K562 (cell line): Measurements from ENCODE around the gene FGGY. TPM values are rescaled to one million over a fixed set of nuclear protein-coding genes. Genes with fewer than 3 reads are reported as not detected.

Experiments
- ATAC-seq: fragments of 200-7000 bp; cut with Tn5 transposase; 3 replicates; pipeline ENCODE4 v1.9.1; 2020; ENCODE audit warnings: moderate library complexity
- BruUV-seq: library from RNA; stranded (reverse); fragments of 400-500 nt; replicated peaks from 2 replicates; lab custom pipeline; 2021; lab: Mats Ljungman, UMichigan
- CTCF ChIA-PET: fragments of 300-600 bp; formaldehyde crosslinking; extraction: SDS; loops from one replicate; lab custom pipeline; 2021; ENCODE audit warnings: low intra/inter-chr PET ratio; lab: Yijun Ruan, JAX
- POLR2A ChIA-PET: fragments of 300-600, 350-650 bp; sonication (Branson Sonifier 250); formaldehyde crosslinking; extraction: SDS; loops from one replicate; lab custom pipeline; 2021; ENCODE audit warnings: antibody characterized with exemption, inconsistent platforms; lab: Yijun Ruan, JAX
- DNase-seq, 4 experiments: peaks; one replicate each; pipeline versions ENCODE4 v3.0.0 to v3.0.0-alpha.2; 2011 to 2018; ENCODE audit warnings: low spot score in 3 of 4, mixed read lengths in 3 of 4; ENCODE audit errors: extremely low read depth in 1 of 4
- FAIRE-seq: peaks from 2 replicates; lab custom pipeline; 2011; peaks lifted over from hg19 to GRCh38; lab: Jason Lieb, UNC
- H2AFZ ChIP-seq: 2 replicates; pipeline ENCODE4 v1.6.0; 2011; ENCODE audit warnings: low read depth, low read length, control low read depth, inconsistent platforms
- H3K27ac ChIP-seq: fragments of 200-600 bp; 3 replicates; pipeline ENCODE4 v1.8.0; 2011; ENCODE audit warnings: low read depth, mild to moderate bottlenecking, control low read depth, inconsistent platforms, low read length, moderate library complexity, mixed read lengths; ENCODE audit errors: extremely low read depth
- H3K27me3 ChIP-seq, 2 experiments: fragments of 300-600 bp in 1 of 2; 2 replicates in 1 of 2; 3 replicates in 1 of 2; pipeline versions ENCODE4 v1.6.0 to v1.8.0; 2011; ENCODE audit warnings: inconsistent platforms in 2 of 2, low read length in 2 of 2, mild to moderate bottlenecking in 1 of 2, mixed read lengths in 1 of 2, moderate library complexity in 1 of 2; ENCODE audit not compliant: control insufficient read depth in 2 of 2, insufficient read depth in 2 of 2
- H3K36me3 ChIP-seq: fragments of 300-600 bp; 3 replicates; pipeline ENCODE4 v1.8.0; 2011; ENCODE audit warnings: mild to moderate bottlenecking, low read length, inconsistent platforms; ENCODE audit not compliant: control insufficient read depth, insufficient read depth
- H3K4me1 ChIP-seq, 2 experiments: fragments of 200-600 bp in 1 of 2; replicated peaks in 1 of 2; 2 replicates in 1 of 2; 3 replicates in 1 of 2; pipeline versions ENCODE4 v1.5.1 to v1.8.0; 2011; ENCODE audit warnings: inconsistent platforms in 2 of 2, low read length in 2 of 2, mild to moderate bottlenecking in 1 of 2, mixed read lengths in 1 of 2, moderate library complexity in 1 of 2; ENCODE audit not compliant: control insufficient read depth in 2 of 2, insufficient read depth in 2 of 2
- H3K4me2 ChIP-seq: 2 replicates; pipeline ENCODE4 v1.6.1; 2011; ENCODE audit warnings: low read length, control low read depth, inconsistent platforms, mixed read lengths; ENCODE audit not compliant: insufficient read depth
- H3K4me3 ChIP-seq: fragments of 200-600 bp; sonication (generic), shearing (Covaris generic); 2 replicates; pipeline ENCODE4 v1.5.1; 2016; ENCODE audit warnings: control low read depth, inconsistent platforms
- H3K79me2 ChIP-seq: fragments of 200-600 bp; 3 replicates; pipeline ENCODE4 v1.8.0; 2011; ENCODE audit warnings: low read length, inconsistent platforms; ENCODE audit not compliant: control insufficient read depth, insufficient read depth
- H3K9ac ChIP-seq, 2 experiments: 2 replicates each; pipeline versions ENCODE4 v1.6.0 to v1.6.1; 2011; ENCODE audit warnings: low read depth in 2 of 2, low read length in 2 of 2, control low read depth in 1 of 2, inconsistent platforms in 1 of 2, mild to moderate bottlenecking in 1 of 2, mixed read lengths in 1 of 2; ENCODE audit not compliant: insufficient read depth in 1 of 2
- H3K9me1 ChIP-seq: one replicate; pipeline ENCODE4 v1.6.0; 2011; ENCODE audit warnings: inconsistent platforms, mild to moderate bottlenecking, low read length, moderate library complexity; ENCODE audit not compliant: control insufficient read depth, insufficient read depth
- H3K9me3 ChIP-seq: replicated peaks from 2 replicates; pipeline ENCODE4 v1.5.1; 2011; ENCODE audit warnings: low read depth, low read length, inconsistent platforms; ENCODE audit not compliant: control insufficient read depth, insufficient read depth
- H4K20me1 ChIP-seq: replicated peaks from 2 replicates; pipeline ENCODE4 v1.6.1; 2011; ENCODE audit warnings: low read length, inconsistent platforms, mixed read lengths; ENCODE audit not compliant: control insufficient read depth, insufficient read depth
- BRD4 ChIP-seq: fragments of 200-600 bp; sonication (generic); IDR thresholded peaks from 2 replicates; pipeline ENCODE4 v1.6.1; 2017; ENCODE audit warnings: inconsistent platforms
- DACH1 ChIP-seq: fragments of 450-650 bp; IDR thresholded peaks from 2 replicates; pipeline ENCODE4 v1.6.1; 2018; ENCODE audit not compliant: partially characterized antibody
- MEIS2 ChIP-seq: fragments of 450-650 bp; IDR thresholded peaks from 2 replicates; pipeline ENCODE4 v1.6.1; 2014; ENCODE audit warnings: mild to moderate bottlenecking; ENCODE audit not compliant: partially characterized antibody
- SREBF1 ChIP-seq: fragments of 150-350 bp; IDR thresholded peaks from 2 replicates; pipeline ENCODE4 v1.6.1; 2014; ENCODE audit warnings: antibody characterized with exemption, low read depth, low read length, borderline replicate concordance
- ZNF668 ChIP-seq: fragments of 250-450 bp; sonication (Bioruptor Pico); IDR thresholded peaks from 2 replicates; pipeline ENCODE4 v1.8.0; 2022; ENCODE audit warnings: mild to moderate bottlenecking, inconsistent platforms
- WGBS: fragments of 100-300 bp; shearing (Covaris generic); methylation state at CpG from one replicate; pipeline ENCODE4 v1.1.6; 2016; ENCODE audit warnings: low coverage, mixed read lengths; ENCODE audit not compliant: insufficient coverage; ENCODE audit errors: missing lambda C conversion rate; 5-methylcytosine and 5-hydroxymethylcytosine counted together
- in situ Hi-C: fragments of 300-500 bp; cut with MboI; formaldehyde crosslinking; loops from 4 replicates; pipeline ENCODE4 v1.15.0; 2018; ENCODE audit warnings: inconsistent platforms, mixed read lengths
- intact Hi-C: fragments of 100-400 bp; cut with micrococcal nuclease; formaldehyde crosslinking; loops from 2 replicates; pipeline ENCODE4 v1.14.2; 2022
- polyA plus RNA-seq, 8 experiments: library from polyadenylated mRNA; depleted of rRNA in 4 of 8; stranded (reverse) in 5 of 8; unstranded in 3 of 8; fragments of >200 nt; fragmentation: Nextera tagmentation in 2 of 8; fragmentation: Illumina TruSeq in 1 of 8; extraction: Ambion mirVana in 2 of 8; extraction: Trizol in 1 of 8; gene quantifications; 2 replicates each; pipeline versions ENCODE4 v1.2.1 to v1.2.3, GENCODE V29; 2011 to 2014; ENCODE audit warnings: inconsistent platforms in 1 of 8, missing spikeins in 1 of 8
- total RNA-seq, 7 experiments: library from RNA; depleted of rRNA in 6 of 7; stranded (reverse); fragments of >200 nt in 6 of 7; fragmentation: Illumina TruSeq in 2 of 7; extraction: Trizol in 2 of 7; gene quantifications; 2 replicates each; pipeline versions ENCODE4 v1.2.1 to v1.2.3, GENCODE V29; 2011 to 2021; ENCODE audit warnings: low replicate concordance in 1 of 7
- TF ChIP-seq, protein P1 (sequence below), 2 experiments: fragments of 450-650 bp; conservative IDR thresholded peaks; 2 replicates each; pipeline ENCODE4 v1.6.1; 2017; ENCODE audit warnings: mild to moderate bottlenecking in 2 of 2, moderate library complexity in 2 of 2
- TF ChIP-seq, protein P2 (sequence below): fragments of 250-450 bp; sonication (Bioruptor Pico); IDR thresholded peaks from 2 replicates; pipeline ENCODE4 v1.8.0; 2022; ENCODE audit warnings: inconsistent platforms, mild to moderate bottlenecking, moderate library complexity, borderline replicate concordance

Gene FGGY
- total and polyA plus RNA-seq, 9 of the 15 experiments (the other 6 are each of a cell fraction or from before 2014, with no cell fraction given): 9.7 to 19.2 (median 12.6) TPM

DNA sequence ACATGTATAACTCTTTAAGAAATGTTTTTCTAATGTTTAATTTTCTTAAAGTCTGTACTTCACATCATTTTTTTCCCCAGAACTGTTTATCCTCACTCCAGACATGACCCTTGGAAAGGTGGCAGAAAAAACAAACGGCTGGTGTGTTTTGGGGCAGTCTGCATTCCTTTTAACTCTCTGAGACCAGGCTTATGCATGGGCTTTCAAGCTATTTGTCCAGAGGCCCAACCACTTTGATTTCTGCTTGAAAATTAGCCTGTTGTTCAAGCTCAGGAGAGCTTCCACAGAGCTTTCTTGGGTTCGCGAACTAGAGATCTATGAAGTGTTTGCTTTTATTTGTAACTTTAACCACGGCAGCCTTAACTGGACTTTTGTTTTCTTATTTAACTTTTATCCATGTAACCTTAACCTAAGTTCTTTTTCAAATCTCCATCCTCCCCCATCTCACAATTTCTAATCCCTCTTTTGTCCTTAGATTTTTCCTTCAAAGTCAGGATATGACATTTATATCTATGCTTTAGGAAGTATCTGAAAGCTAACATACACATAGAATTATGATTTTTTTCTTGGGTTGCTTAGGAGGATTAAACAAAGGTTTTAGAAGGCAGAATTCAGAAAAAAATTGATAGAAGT is 111.8 kb downstream of the FGGY start:
- POLR2A ChIA-PET: interaction anchor here (0.6 kb wide), 1 partner anchor 39 kb away, joined by 4 read pairs; no protein-coding TSS in a partner anchor

More for the DNA sequence above, 111.8 kb downstream of the FGGY start:
- no peaks in the 10 kb centered on the region for H3K9me3 ChIP-seq
- in situ Hi-C loops (no loop called here), intact Hi-C loops (no loop called here)
- H3K4me1 ChIP-seq: no peaks in the 10 kb centered on the region; a peak in 1 of 5 replicates
- H4K20me1 ChIP-seq: no peaks in the 10 kb centered on the region
- TF ChIP-seq SREBF1 (no peak), MEIS2 (no peak), DACH1 (no peak), BRD4 (no peak), ZNF668 (CRISPR knock-in tag) (no peak)
- TF ChIP-seq, protein P1, sequence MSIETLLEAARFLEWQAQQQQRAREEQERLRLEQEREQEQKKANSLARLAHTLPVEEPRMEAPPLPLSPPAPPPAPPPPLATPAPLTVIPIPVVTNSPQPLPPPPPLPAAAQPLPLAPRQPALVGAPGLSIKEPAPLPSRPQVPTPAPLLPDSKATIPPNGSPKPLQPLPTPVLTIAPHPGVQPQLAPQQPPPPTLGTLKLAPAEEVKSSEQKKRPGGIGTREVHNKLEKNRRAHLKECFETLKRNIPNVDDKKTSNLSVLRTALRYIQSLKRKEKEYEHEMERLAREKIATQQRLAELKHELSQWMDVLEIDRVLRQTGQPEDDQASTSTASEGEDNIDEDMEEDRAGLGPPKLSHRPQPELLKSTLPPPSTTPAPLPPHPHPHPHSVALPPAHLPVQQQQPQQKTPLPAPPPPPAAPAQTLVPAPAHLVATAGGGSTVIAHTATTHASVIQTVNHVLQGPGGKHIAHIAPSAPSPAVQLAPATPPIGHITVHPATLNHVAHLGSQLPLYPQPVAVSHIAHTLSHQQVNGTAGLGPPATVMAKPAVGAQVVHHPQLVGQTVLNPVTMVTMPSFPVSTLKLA (conservative IDR thresholded peaks at IDR 0.05): no peak
- TF ChIP-seq, protein P2, sequence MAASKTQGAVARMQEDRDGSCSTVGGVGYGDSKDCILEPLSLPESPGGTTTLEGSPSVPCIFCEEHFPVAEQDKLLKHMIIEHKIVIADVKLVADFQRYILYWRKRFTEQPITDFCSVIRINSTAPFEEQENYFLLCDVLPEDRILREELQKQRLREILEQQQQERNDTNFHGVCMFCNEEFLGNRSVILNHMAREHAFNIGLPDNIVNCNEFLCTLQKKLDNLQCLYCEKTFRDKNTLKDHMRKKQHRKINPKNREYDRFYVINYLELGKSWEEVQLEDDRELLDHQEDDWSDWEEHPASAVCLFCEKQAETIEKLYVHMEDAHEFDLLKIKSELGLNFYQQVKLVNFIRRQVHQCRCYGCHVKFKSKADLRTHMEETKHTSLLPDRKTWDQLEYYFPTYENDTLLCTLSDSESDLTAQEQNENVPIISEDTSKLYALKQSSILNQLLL: no peak
- H3K36me3 ChIP-seq: no peaks in the 10 kb centered on the region
- no peaks in the 10 kb centered on the region for H3K9me1 ChIP-seq
- CTCF ChIA-PET: no interaction called here
- BruUV-seq: no TSS peak
- H3K4me2 ChIP-seq: no peak overlapping the region
- H2AFZ ChIP-seq: no peak overlapping the region
- no peak for ATAC-seq
- DNase-seq: no peak
- peaks cover 0 to 5% of the 10 kb centered on the region in 2 experiments; a peak in 1 of 5 replicates for H3K27me3 ChIP-seq
- H3K9ac ChIP-seq: no peak overlapping the region
- H3K79me2 ChIP-seq: no peaks in the 10 kb centered on the region
- 39% methylated on average over 4 of the region's 4 CpGs for WGBS
- H3K4me3 ChIP-seq: no peak overlapping the region
- no peak overlapping the region for H3K27ac ChIP-seq
- FAIRE-seq: no peak
